ENCODE results near the gene NDFIP2.

The NDFIP2 gene

DNA sequence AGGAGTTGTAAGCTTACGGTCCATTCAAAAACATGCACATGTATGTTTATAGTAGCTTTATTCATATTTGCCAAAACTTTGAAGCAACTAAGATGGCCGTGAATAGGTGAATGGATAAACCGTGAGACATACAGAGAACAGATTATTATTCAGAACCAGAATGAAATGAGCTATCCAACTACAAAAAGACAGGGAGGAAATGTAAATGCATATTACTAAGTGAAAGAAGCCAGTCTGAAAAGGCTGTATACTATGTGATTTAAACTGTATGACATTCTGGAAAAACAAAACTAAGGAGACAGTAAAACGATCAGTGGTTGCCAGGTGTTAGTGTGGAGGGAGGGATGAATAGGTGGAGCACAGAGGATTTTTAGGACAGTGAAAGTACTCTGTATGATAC, 19.9 kb downstream of the NDFIP2 start:
- no peak for DNase-seq

- no peak for DNase-seq
These were observed 20.7 kb downstream of the NDFIP2 start for GRCh38 chr13:79501538-79502232.

GRCh38 chr13:79502859-79503468, 22.0 kb downstream of the NDFIP2 start:
- DNase-seq = no peak

- DNase-seq = no peak
These were observed 22.6 kb downstream of the NDFIP2 start for GRCh38 chr13:79503473-79504017.

DNA sequence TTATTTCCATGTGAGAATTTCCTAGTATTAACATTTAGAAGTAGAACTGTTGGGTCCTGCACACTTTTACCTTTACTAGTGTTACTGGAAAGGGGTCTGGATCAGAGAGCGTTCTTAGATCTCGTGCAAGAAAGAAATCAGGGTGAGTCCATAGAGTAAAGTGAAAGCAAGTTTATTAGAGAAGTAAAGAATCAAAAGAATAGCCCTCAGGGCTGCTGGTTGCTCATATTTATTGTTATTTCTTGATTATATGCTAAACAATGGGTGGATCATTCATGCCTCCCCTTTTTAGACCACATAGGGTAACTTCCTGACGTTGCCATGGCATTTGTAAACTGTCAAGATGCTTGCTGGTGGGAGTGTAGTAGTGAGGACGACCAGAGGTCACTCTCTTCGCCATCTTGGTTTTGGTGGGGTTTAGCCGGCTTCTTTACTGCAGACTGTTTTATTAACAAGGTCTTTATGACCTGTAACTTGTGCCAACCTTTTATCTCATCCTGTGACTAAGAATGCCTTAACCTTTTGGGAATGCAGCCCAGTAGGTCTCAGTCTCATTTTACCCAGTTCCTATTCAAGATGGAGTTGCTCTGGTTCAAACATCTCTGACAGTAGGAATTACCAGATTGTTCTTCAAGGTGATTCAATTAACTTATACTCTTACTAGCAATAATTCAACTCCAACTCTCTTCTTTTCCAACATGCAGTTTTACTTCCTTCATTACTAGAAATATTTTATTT, 27.4 kb downstream of the NDFIP2 start:
- DNase-seq = no peak

GRCh38 chr13:79511611-79512010, 30.7 kb downstream of the NDFIP2 start:
- no peak for DNase-seq

- no peak for DNase-seq
These were observed 32.0 kb downstream of the NDFIP2 start for GRCh38 chr13:79512950-79513349.

DNA sequence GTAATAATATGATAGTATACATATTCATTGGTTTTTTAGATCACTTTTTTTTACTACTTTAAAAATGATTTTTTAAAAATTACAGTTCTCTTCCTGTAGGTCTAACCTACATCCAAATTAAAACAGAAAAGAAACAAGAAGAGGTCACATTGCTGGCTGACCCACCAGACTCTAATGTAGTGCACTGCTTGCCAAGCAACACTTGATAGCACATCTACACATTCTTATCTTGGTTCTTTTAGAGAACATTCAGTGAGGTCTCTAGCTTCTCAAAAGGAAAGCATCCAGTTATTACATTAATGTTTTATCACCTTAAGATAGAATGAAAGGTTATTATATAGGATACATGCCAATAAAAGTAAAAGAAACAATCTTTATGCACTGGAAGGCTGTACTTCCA, 35.6 kb downstream of the NDFIP2 start:
- DNase-seq = no peak

DNA sequence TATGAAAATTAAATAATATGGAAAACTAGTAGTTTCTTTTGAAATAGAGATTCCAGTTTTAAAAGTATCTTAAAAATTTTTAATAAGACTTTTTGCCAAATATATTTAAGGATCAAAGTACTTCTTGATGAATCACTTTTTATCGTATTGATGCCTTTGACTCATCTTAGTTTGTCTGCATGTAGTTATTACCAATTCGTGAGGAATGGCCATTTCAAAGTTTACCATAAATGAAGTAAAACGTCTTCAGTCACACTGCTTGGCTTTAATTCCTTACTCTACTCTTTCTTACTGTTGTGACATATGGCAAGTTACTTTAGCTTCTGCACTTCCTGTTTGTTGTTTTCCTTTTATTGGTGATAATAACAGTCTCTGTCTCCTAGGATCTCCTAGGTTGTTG, 38.3 kb downstream of the NDFIP2 start:
- DNase-seq = no peak

DNA sequence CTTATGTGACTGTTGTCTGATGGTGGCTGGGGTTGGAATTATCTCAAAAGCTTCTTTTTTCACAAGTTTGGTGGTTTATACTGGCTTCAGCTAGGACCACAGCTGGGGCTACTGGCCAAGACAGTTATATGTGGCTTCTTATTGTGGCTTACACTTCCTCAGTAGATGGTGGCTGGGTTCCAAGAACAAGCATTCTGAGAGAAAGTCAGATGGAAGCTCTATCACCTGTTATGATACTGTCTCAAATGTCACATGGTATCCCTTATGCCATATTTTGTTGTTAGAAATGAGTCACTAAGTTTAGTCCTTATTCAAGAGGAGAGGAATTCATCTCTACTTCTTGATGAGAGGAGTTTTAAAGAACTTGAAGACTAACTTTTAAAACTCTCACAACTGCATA, 41.6 kb downstream of the NDFIP2 start:
- DNase-seq = no peak

- no peak for DNase-seq
These were observed 44.3 kb downstream of the NDFIP2 start for GRCh38 chr13:79525064-79525857.

DNA sequence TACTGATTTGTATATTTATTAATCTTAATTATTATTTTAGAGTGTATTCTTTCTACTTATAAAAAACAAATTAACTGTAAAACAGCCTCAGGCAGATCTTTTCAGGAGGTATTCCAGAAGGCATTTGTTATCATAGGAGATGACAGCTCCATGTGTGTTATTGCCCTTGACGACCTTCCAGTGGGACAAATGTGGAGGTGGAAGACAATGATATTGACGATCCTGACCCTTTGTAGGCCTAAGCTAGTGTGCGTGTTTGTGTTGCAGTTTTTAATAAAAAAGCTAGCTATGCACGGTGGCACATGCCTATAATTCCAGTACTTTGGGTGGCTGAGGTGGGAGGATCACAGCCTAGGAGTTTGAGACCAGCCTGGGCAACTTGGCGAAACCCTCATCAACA, 46.7 kb downstream of the NDFIP2 start:
- DNase-seq = no peak

DNA sequence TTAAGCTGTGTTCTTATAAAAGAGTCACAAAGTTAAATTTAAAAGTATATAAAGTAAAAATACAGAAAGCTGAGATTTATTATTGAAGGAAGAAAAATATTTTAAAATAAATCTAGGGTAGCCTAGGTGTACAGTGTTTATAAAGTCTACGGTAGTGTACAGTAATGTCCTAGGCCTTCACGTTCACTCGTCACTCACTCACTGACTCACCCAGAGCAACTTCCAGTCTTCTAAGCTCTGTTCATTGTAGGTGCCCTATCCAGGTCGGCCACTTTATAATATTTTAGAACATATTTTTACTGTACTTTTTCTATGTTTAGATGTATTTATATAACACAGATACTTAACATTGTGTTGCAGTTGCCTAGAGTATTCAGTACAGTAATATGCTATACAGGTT, 47.4 kb downstream of the NDFIP2 start:
- no peak for DNase-seq

- DNase-seq = no peak
These were observed 47.8 kb downstream of the NDFIP2 start for GRCh38 chr13:79528759-79529191.

GRCh38 chr13:79529817-79530216, 48.9 kb downstream of the NDFIP2 start:
- DNase-seq = no peak

DNA sequence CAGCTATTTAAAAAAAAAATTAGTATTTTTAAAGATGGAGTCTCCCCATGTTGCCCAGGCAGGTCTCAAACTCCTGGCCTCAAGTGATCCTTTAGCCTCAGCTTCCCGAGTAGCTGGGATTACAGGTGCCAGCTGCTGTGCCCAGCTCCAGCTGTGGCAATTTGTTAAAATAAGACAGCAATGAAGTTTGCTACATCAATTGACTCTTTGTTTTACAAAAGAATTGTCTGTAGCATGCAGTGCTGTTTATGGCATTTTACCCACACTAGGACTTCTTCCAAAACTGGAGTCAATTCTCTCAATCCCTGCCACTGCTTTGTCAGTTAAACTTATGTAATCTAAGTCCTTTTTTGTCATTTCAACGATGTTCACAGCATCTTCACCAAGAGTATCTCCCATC, 49.3 kb downstream of the NDFIP2 start:
- no peak for DNase-seq

GRCh38 chr13:79531542-79532254, 50.7 kb downstream of the NDFIP2 start:
- no peak for DNase-seq

DNA sequence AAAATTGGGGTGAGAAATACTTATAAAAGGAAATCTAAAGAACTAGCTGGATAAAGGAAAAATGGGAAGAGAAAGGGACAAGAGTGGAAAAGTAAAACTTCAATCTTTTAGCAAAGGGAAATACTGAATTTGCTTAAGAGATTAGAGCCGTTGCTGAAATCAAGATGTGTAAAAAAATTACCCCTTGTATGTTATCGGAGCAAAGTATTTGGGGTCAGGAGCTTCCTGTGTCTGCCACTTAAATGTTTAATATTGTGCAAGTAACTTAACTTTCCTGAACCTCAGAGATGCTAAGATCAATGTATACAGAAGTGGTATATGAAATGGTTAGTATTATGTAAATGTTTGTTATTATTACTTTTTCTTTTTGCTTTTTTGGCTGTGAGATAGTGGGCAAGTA, 51.6 kb downstream of the NDFIP2 start:
- DNase-seq = no peak

DNA sequence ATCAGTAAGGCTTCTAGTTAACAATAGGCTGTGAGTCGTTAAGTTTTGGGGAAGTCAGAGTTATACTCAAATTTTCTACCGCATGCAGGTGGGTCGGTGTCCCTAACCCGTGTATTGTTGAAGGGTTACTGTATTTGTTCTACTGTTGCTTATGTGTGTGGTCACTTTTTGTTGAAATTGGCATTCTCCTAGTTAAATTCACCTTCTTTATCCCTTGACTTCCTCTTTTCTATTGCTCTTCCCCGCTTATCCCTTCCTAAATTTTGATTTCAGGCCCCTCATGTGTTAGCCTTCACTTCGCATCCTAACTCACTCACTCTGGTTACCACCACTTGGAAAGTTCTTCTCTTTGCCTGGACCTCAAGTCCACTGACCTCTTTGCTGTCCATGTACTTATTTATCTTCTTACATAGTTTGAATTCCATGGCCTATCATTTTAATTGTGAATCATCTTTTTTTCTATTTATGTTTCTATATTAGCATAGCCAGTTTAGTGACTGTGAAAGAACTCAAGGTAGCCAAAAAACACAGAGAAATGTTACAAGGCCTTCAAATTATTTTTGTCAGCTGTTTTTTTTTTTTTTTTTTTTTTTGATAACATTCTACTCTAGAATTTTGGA, 52.9 kb downstream of the NDFIP2 start:
- no peak for DNase-seq

- no peak for DNase-seq
These were observed 53.6 kb downstream of the NDFIP2 start for GRCh38 chr13:79534596-79534995.

GRCh38 chr13:79538757-79539156, 57.8 kb downstream of the NDFIP2 start:
- no peak for DNase-seq

- no peak for DNase-seq
These were observed 59.5 kb downstream of the NDFIP2 start for GRCh38 chr13:79540504-79540903.
